ENCODE measurements around the gene ELFN1.
"Not testable (repeated sequence)": the region's sequence is repeated elsewhere in the genome, so short reads cannot be mapped to it uniquely, and the experiment has no call there.

The ELFN1 gene

GRCh38 chr7:1753564-1753867 lies 83.4 kb downstream of the ELFN1 start:
- DNase-seq (ENCODE audit: low read depth in 1 of 2, low spot score in 1 of 2) = no peak

- no peak for DNase-seq (ENCODE audit: low read depth in 1 of 2, low spot score in 1 of 2)
These were observed 84.3 kb downstream of the ELFN1 start for GRCh38 chr7:1754345-1754908.

- DNase-seq (ENCODE audit: low read depth in 1 of 2, low spot score in 1 of 2) = no peak
These were observed 85.9 kb downstream of the ELFN1 start for GRCh38 chr7:1755783-1756625.

GRCh38 chr7:1757601-1758000 lies 87.5 kb downstream of the ELFN1 start:
- DNase-seq (ENCODE audit: low read depth in 1 of 2, low spot score in 1 of 2) = no peak

GRCh38 chr7:1758028-1758858 lies 88.2 kb downstream of the ELFN1 start:
- DNase-seq (ENCODE audit: low read depth in 1 of 2, low spot score in 1 of 2) = no peak

- DNase-seq (ENCODE audit: low read depth in 1 of 2, low spot score in 1 of 2) = no peak
These were observed 88.9 kb downstream of the ELFN1 start for GRCh38 chr7:1758859-1759521.

- DNase-seq (ENCODE audit: low read depth in 1 of 2, low spot score in 1 of 2) = no peak
These were observed 91.0 kb downstream of the ELFN1 start for GRCh38 chr7:1761097-1761496.

- DNase-seq (ENCODE audit: low read depth in 1 of 2, low spot score in 1 of 2) = no peak
These were observed 91.7 kb downstream of the ELFN1 start for GRCh38 chr7:1761774-1762173.

GRCh38 chr7:1762238-1762945 lies 92.3 kb downstream of the ELFN1 start:
- no peak for DNase-seq (ENCODE audit: low read depth in 1 of 2, low spot score in 1 of 2)

- DNase-seq (ENCODE audit: low read depth in 1 of 2, low spot score in 1 of 2) = no peak
These were observed 93.0 kb downstream of the ELFN1 start for GRCh38 chr7:1763033-1763432.

- DNase-seq (ENCODE audit: low read depth in 1 of 2, low spot score in 1 of 2) = not testable (repeated sequence)
These were observed 93.8 kb downstream of the ELFN1 start for GRCh38 chr7:1763911-1764310.

- no peak for DNase-seq (ENCODE audit: low read depth in 1 of 2, low spot score in 1 of 2)
These were observed 95.3 kb downstream of the ELFN1 start for GRCh38 chr7:1765336-1765735.

- DNase-seq (ENCODE audit: low read depth in 1 of 2, low spot score in 1 of 2) = no peak
These were observed 97.4 kb downstream of the ELFN1 start for GRCh38 chr7:1767524-1767923.

GRCh38 chr7:1768832-1769231 lies 98.8 kb downstream of the ELFN1 start:
- DNase-seq (ENCODE audit: low read depth in 1 of 2, low spot score in 1 of 2) = no peak

- no peak for DNase-seq (ENCODE audit: low read depth in 1 of 2, low spot score in 1 of 2)
These were observed 99.5 kb downstream of the ELFN1 start for GRCh38 chr7:1769286-1770200.

- no peak for DNase-seq (ENCODE audit: low read depth in 1 of 2, low spot score in 1 of 2)
These were observed 100.3 kb downstream of the ELFN1 start for GRCh38 chr7:1770331-1770730.

- no peak for DNase-seq (ENCODE audit: low read depth in 1 of 2, low spot score in 1 of 2)
These were observed 105.3 kb downstream of the ELFN1 start for GRCh38 chr7:1775389-1775788.

- no peak for DNase-seq (ENCODE audit: low read depth in 1 of 2, low spot score in 1 of 2)
These were observed 107.0 kb downstream of the ELFN1 start for GRCh38 chr7:1777122-1777521.

- no peak for DNase-seq (ENCODE audit: low read depth in 1 of 2, low spot score in 1 of 2)
These were observed 109.4 kb downstream of the ELFN1 start for GRCh38 chr7:1779445-1779844.

- no peak for DNase-seq (ENCODE audit: low read depth in 1 of 2, low spot score in 1 of 2)
These were observed 111.3 kb downstream of the ELFN1 start for GRCh38 chr7:1781369-1781768.
